LHCN-M2 (cell line): ENCODE measurements around the gene REG4. TPM values are rescaled to one million over a fixed set of nuclear protein-coding genes. Genes with fewer than 3 reads are reported as not detected.
"Not testable (repeated sequence)": the region's sequence is repeated elsewhere in the genome, so short reads cannot be mapped to it uniquely, and the experiment has no call there.

Source experiments
- DNase-seq: peaks from one replicate; pipeline ENCODE4 v3.0.0-alpha.2; 2012; ENCODE audit warnings: low read depth
- polyA plus RNA-seq: library from polyadenylated mRNA; unstranded; fragments of >200 nt; gene quantifications from one replicate; pipeline ENCODE4 v1.2.1, GENCODE V29; 2012; ENCODE audit warnings: missing spikeins
- total RNA-seq: library from RNA; depleted of rRNA; stranded (reverse); fragments of >200 nt; gene quantifications from 2 replicates; pipeline ENCODE4 v1.2.3, GENCODE V29; 2014; rRNA removed

The REG4 gene
- not detected in 2 replicates for total RNA-seq
- polyA plus RNA-seq, result not detected

DNA sequence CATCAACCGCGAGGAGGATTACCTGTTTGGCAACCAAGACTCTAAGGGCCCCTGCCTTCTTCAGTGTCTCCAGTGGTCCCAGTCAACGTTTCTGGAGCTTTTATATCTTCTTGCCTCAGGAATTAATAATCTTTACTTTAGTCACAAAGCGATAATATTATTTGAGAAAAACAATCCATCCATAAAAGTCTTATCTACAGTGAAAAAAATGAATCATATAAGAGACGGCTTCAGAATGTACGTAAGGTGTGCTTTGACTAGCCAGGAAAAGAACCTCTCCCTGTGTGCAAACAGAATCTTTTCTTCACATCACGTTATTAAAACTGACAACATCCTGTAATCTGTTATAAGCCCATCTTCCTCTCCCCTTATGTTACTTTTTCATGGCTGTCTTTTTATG is at the start of gene REG4:
TSS of gene REG4 (minus strand) at position 74 of the 400 bp plus-strand sequence. CDS start 2,691 bp downstream, outside the sequence.
- DNase-seq, result no peak

DNA sequence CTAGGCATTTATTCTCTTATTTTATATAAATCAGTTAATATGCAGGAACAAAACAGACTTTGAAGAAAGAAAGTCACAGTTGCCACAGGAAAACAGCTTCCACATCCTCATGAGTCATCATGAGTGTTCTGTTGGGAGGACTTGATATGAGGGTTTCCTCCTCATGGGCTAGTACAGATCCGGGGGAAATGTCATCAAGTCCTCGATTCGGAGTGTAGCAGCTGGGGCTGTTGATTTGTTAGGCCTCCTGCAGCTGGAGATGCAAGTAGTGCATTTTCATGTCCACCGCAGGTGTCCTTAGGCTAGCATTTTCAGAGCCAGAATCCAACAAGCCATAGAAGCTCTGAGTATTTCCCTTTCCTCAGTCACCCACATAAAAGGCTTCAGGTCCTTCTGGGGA is 48.4 kb upstream of the REG4 start:
- peak; percentile 96 for DNase-seq

DNA sequence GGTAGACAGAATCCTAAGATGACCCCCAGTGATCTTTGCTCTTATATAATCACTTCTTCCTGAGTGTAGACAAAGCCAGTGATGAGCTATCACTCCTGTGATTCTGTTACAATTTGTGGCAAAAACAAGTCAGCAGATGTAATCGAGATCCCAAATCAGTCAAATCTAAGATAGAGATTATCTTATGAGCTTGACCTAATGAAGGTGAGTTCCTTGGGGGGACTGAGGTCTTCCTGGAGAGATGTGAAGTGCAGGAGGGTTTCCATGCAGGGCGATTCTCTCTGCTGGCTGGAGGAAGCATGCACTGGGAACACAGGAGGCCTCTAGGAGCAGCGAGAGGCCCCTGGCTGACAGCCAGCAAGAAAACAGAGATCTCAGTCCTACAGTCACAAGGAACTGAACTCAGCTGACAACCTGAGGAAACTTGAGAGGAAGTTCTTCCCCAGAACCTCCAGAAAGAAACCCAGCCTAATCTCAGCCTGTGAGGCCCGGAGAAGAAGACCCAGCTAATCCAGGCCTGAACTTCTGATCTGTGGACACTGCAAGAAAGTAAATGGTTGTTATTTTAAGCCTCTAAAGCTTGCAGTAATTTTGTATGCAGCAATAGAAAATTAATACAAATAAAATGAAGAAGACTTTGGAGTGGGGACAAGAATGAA is 47.4 kb upstream of the REG4 start:
- not testable (repeated sequence) for DNase-seq

GRCh38 chr1:119858126-119858525 is 46.9 kb upstream of the REG4 start:
- no peak for DNase-seq

DNA sequence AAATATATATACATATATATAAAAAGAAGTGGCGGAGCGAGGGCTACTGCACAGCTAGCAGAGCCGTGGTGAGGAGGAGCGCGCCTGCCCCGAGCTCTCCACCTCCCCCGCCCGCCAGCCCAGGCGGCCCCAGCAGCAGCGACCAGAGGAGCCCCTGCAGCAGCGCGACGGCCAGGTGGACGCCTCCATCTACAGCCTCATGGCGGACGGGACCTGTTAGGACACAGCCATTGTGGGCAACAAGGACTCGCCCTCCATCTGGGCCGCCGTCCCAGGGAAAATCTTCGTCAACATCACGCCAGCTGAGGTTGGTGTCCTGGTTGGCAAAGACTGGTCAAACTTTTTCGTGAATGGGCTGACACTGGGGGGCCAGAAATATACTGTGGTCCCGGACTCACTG is 41.9 kb upstream of the REG4 start:
- DNase-seq, result no peak

DNA sequence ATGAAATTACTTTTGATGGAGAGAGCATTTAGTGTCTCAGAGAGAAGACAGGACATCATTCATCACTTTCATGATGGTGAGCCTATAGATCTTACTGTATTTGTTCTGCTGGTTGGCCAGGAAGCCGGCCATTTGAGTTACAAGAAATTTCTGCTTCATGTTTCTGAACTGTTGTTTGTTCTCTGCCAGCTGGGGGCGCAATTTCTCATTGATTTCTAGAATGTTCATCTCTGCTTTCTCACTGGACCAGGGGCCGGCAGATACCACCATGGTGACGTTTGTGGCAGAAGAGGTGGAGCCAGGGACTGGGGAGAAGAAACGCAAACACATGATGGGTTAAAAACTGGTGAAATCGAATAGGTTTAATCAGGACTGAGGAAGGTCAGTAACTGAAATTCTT is 32.9 kb upstream of the REG4 start:
- not testable (repeated sequence) for DNase-seq

DNA sequence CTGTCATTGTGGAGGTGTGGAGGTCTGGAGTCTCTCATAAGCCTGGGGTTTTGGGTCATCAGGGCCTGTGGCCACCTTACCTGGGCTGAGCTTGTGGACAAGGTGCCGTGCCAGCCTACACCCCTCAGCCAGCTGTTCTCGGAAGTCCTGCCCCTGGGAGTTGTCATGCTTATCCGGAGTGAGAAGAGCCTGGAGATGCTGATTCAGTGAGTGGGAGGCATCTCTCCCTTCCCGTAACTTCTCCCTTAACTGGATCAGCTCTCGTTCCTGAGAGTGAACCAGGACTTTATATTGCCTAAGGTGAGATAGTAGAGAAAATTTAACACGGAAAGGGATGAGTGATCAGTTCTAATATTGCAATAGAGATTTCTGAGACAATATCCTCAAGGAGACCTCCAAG is 30.0 kb upstream of the REG4 start:
- DNase-seq, result no peak

- DNase-seq, result no peak
Measured at GRCh38 chr1:119840745-119841144, 29.5 kb upstream of the REG4 start.

GRCh38 chr1:119838236-119838635 is 27.0 kb upstream of the REG4 start:
- DNase-seq, result no peak

- DNase-seq, result no peak
Measured at GRCh38 chr1:119834990-119835389, 23.7 kb upstream of the REG4 start.

GRCh38 chr1:119831027-119831426 is 19.8 kb upstream of the REG4 start:
- no peak for DNase-seq

DNA sequence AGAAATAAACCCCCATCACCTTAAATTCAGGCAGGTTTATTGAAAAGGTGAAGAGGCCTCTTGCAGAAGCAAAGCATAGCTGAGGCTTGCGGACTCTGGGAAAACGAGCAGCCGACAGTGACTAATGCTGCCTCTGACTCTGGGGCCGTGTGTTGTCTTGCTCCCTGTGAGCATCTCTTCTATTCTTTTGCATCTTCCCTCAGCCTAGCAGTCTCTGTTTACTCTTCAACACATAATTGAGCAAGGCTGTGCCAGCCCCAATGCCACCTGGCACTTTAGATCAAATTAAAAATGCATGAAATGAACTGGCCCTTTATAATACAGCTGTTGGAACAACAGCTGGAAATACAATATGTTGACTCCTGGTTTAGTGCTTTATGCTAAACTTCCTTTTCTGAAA is 18.4 kb upstream of the REG4 start:
- peak; percentile 92 for DNase-seq

DNA sequence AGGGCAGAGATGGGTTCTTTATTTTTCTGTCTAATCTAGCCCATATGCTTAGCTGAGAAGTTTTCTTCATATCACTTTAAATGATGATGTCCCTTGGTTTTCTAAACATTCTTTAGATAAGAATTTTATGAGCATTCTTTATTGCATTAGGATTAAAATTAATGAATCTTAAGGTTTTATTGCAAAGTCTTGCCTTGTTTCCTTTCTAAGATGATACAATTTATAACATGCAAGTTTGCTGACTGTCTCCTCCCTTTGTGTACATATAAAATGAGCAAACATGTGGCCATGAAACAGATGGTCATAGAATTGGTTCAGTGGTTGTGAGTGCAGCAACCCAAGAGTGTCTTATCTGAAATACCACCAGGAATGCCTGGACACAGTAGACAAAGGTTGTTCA is 17.7 kb upstream of the REG4 start:
- not testable (repeated sequence) for DNase-seq

DNA sequence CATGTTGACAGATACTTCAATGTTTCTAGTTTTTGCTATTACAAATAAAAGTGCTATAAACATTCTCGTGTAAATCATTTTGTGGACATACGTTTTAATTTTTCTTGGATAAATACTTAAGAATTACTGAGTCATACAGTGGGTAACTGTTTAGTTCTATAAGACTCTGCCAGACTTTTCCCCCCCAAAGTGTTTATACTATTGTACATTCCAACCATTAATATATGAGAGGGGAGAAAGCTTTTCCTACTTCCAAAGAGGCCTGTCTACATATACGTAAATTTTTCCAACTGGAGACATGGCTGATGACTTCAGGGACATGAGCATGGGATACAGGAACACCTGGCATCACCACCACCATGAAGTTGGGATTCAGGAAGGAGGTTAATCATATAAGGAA is 17.0 kb upstream of the REG4 start:
- no peak for DNase-seq

GRCh38 chr1:119827010-119827409 is 15.8 kb upstream of the REG4 start:
- DNase-seq, result peak; percentile 12

DNA sequence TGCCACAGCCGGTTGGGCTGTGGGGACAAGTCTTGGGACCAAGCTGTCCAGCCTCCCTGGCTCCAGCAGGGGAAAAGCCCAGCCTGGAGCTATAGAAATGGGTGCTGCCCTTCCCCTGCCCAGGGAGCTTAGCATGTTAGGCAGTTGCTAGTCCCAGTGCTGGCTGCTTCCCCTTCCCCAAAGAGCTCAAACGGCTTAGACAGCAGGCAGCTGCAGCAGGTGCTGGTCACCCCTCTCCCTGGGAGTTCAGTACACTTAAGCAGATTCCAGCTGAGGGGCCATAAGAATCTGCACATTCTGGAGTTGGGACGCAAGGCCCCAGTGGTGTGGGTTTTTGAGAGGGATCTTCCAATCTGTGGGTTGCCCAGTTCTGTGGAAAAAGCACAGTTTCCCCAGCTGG is 11.1 kb upstream of the REG4 start:
- DNase-seq, result no peak

- no peak for DNase-seq
Measured at GRCh38 chr1:119818181-119818580, 6.9 kb upstream of the REG4 start.

GRCh38 chr1:119816407-119816806 is 5.1 kb upstream of the REG4 start:
- peak; percentile 49 for DNase-seq

DNA sequence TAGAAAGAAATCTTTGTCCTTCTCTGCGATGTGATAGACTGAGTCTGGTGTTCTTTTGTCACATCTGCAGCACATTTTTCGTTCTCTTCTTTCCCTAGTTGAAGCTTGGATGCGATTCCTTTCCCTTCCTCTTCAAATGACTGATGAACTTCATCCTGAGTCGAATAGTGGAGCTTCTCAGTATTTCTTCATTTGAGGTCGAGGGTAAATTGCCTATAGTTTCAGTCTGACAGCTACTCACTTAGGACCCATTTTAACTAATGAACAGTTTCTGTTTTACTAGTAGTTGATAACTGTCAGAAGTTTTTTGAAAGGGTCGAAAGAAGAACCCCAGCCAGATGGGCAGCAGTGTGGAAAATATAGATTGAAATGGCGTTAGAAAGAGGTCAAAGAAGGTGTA is 4.7 kb upstream of the REG4 start:
- DNase-seq, result no peak

DNA sequence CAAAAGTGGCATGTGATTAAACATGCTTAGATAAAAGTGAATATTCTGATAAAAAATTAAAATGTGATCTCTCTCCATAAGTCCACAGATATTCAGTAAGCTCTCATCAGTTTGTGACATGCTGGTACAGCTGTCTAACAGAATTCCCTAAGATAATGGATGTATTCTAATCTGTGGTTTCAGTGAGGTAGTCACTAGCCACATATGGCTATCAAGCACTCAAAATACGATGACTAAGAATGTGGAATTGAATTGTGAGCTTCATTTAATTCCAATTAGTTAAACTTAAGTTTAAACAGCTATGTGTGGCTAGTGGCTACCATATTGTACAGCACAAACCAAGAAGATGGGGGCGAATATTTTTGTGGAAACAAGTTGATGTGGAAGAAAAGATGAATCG is 4.1 kb upstream of the REG4 start:
- DNase-seq, result peak; percentile 93

- no peak for DNase-seq
Measured at GRCh38 chr1:119814288-119814687, 3.0 kb upstream of the REG4 start.

DNA sequence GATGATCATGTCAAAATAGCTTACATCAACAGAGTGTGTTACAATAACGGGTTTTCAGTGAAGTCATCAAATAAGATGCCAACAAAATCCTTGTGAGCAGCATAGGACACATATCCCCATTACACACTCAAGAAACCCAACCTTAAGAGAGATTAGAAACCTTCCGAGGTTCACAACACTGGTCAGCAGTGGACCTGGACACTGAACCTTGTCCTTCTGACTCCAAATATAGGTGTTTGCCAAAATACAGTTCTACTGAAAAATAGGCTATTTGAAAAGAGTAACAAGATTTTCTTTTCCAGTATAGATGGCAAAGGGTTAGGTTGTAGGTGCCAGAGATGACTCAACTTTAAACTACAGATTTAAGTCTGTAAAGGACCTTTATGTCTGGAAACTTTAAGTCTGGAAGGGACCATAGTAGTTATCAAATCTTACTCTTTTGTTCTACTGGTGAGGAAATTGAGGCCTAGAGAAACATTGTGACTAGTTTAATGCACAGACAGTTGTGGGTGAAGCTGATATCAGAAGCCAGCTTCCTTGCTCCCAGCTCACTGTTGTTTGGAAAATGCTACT is 811 bp upstream of the REG4 start:
- no peak for DNase-seq

DNA sequence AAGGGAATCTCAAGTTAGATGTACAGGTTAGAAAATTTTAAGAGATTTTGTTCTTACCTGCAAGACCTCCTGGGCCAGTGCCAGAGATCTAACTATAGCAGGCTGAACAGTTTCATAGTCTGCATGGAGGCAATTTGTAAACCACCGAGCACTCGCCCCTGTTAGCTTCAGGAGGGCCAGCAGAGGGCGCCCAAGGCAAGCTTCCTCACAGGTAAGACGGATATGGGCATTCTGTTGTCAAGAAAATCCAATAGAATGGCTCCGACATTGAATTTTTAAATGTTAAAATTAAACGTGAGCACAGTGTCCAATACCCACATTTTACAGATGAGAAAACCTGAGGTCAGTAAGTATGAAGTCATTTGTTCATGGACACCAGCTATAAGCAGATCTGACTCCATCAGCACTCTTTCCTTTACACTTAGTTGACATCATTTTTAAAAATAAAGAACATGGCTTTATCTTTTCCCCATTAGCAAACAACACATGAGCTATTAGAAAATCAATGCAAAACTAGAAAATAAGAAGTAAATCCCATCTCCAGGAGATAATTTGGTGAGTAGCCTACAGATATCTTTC is 2.2 kb downstream of the REG4 start:
- DNase-seq, result peak; percentile 60
